Endodermal cell (in vitro differentiated cells): ENCODE measurements around the gene USP38. TPM values are rescaled to one million over a fixed set of nuclear protein-coding genes. Genes with fewer than 3 reads are reported as not detected.

Experiments
- DNase-seq: peaks from one replicate; pipeline ENCODE4 v3.0.0-alpha.2; 2017
- H3K27ac ChIP-seq: 2 replicates; pipeline ENCODE4 v1.5.1; 2013; ENCODE audit warnings: mild to moderate bottlenecking, low read depth, low read length, moderate library complexity
- H3K27me3 ChIP-seq: 2 replicates; pipeline ENCODE4 v1.6.1; 2013; ENCODE audit warnings: mild to moderate bottlenecking, low read length, moderate library complexity; ENCODE audit not compliant: insufficient read depth, control insufficient read depth, poor library complexity, severe bottlenecking
- H3K36me3 ChIP-seq: 2 replicates; pipeline ENCODE4 v1.7.0; 2013; ENCODE audit warnings: mild to moderate bottlenecking, low read length, moderate library complexity; ENCODE audit not compliant: control insufficient read depth, insufficient read depth
- H3K4me1 ChIP-seq: one replicate; pipeline ENCODE4 v1.7.0; 2013; ENCODE audit warnings: low read length; ENCODE audit not compliant: control insufficient read depth, insufficient read depth
- H3K4me3 ChIP-seq: 2 replicates; pipeline ENCODE4 v1.5.1; 2013; ENCODE audit warnings: mild to moderate bottlenecking, low read length, moderate library complexity
- H3K9ac ChIP-seq: 2 replicates; pipeline ENCODE4 v1.6.1; 2013; ENCODE audit warnings: mild to moderate bottlenecking, low read length, moderate library complexity; ENCODE audit not compliant: poor library complexity, severe bottlenecking; ENCODE audit errors: extremely low read depth
- H3K9me3 ChIP-seq: 2 replicates; pipeline ENCODE4 v1.6.1; 2013; ENCODE audit warnings: mild to moderate bottlenecking, low read length, moderate library complexity; ENCODE audit not compliant: control insufficient read depth
- H3K27ac Mint-ChIP-seq: 2 replicates; pipeline ENCODE4 v1.8.0; 2020; ENCODE audit warnings: mixed read lengths
- H3K27me3 Mint-ChIP-seq: 2 replicates; pipeline ENCODE4 v1.8.0; 2021; ENCODE audit warnings: mild to moderate bottlenecking, mixed read lengths; ENCODE audit not compliant: insufficient read depth
- H3K36me3 Mint-ChIP-seq: 2 replicates; pipeline ENCODE4 v1.8.0; 2020; ENCODE audit warnings: low read depth, mixed read lengths
- H3K4me1 Mint-ChIP-seq: 2 replicates; pipeline ENCODE4 v1.8.0; 2020; ENCODE audit warnings: mixed read lengths
- H3K4me3 Mint-ChIP-seq: 2 replicates; pipeline ENCODE4 v1.8.0; 2020; ENCODE audit warnings: mild to moderate bottlenecking, moderate library complexity, mixed read lengths
- H3K9me3 Mint-ChIP-seq: 2 replicates; pipeline ENCODE4 v1.8.0; 2020; ENCODE audit warnings: mild to moderate bottlenecking, mixed read lengths
- WGBS, 2 experiments: methylation state at CpG; one replicate each; pipeline versions ENCODE4 v1.1.5 to v1.1.7; 2013; ENCODE audit warnings: missing lambda C conversion rate in 2 of 2, mixed read lengths in 1 of 2; ENCODE audit not compliant: insufficient coverage in 1 of 2, insufficient read length in 1 of 2; 5-methylcytosine and 5-hydroxymethylcytosine counted together
- total RNA-seq, 2 donors: library from RNA; stranded (reverse); fragmentation: NEBNext Ultra II Directional in 1 of 2; extraction: Animal tissue kit (Norgen Biotek cat#: 25700) in 1 of 2; gene quantifications; 2 replicates in 1 of 2; 3 replicates in 1 of 2; pipeline ENCODE4 v1.2.1, GENCODE V29; 2021
- TF ChIP-seq, protein P1 (sequence below): fragments of 200-600 bp; sonication (generic); conservative IDR thresholded peaks from 2 replicates; pipeline ENCODE4 v1.5.0; 2021; ENCODE audit warnings: antibody characterized with exemption, mild to moderate bottlenecking

USP38 gene
- total RNA-seq, 2 donors from 2014 or later: 15.6 to 15.7 TPM

DNA sequence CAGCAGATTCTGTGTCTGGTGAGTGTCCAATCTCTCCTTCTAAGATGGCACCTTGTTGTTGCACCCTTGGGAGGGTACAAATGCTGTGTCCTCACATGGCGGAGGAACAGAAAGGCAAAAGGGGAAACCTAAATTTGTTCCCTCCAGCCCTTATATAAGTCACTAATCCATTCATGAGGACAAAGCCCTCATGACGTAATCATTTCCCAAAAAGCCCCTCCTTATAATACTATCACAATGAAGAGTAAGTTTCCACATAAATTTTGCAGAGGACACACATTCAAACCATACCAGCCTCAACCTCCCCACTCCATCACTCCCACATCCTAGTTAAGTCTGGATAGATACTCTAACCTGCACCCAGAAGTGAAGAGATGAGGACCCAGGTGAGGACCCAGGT, 63.1 kb downstream of the USP38 start:
- H3K36me3 ChIP-seq: no peaks in the 10 kb centered on the region
- 92 to 100% methylated on average over 1 to 2 of the region's 2 CpGs for WGBS, 2 experiments
- no peak overlapping the region for H3K4me3 ChIP-seq
- no peaks in the 10 kb centered on the region for H3K9me3 ChIP-seq
- H3K27ac ChIP-seq: no peak overlapping the region
- H3K4me1 ChIP-seq: no peaks in the 10 kb centered on the region
- TF ChIP-seq, protein P1, sequence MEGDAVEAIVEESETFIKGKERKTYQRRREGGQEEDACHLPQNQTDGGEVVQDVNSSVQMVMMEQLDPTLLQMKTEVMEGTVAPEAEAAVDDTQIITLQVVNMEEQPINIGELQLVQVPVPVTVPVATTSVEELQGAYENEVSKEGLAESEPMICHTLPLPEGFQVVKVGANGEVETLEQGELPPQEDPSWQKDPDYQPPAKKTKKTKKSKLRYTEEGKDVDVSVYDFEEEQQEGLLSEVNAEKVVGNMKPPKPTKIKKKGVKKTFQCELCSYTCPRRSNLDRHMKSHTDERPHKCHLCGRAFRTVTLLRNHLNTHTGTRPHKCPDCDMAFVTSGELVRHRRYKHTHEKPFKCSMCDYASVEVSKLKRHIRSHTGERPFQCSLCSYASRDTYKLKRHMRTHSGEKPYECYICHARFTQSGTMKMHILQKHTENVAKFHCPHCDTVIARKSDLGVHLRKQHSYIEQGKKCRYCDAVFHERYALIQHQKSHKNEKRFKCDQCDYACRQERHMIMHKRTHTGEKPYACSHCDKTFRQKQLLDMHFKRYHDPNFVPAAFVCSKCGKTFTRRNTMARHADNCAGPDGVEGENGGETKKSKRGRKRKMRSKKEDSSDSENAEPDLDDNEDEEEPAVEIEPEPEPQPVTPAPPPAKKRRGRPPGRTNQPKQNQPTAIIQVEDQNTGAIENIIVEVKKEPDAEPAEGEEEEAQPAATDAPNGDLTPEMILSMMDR: no peak
- H3K4me3 Mint-ChIP-seq: no peak overlapping the region
- H3K36me3 Mint-ChIP-seq: no peaks in the 10 kb centered on the region
- DNase-seq: no peak
- H3K27ac Mint-ChIP-seq: no peak overlapping the region
- no peaks in the 10 kb centered on the region for H3K27me3 ChIP-seq
- H3K9me3 Mint-ChIP-seq: no peaks in the 10 kb centered on the region
- no peak overlapping the region for H3K9ac ChIP-seq
- peaks cover 5% of the 10 kb centered on the region for H3K4me1 Mint-ChIP-seq
- H3K27me3 Mint-ChIP-seq: no peaks in the 10 kb centered on the region

DNA sequence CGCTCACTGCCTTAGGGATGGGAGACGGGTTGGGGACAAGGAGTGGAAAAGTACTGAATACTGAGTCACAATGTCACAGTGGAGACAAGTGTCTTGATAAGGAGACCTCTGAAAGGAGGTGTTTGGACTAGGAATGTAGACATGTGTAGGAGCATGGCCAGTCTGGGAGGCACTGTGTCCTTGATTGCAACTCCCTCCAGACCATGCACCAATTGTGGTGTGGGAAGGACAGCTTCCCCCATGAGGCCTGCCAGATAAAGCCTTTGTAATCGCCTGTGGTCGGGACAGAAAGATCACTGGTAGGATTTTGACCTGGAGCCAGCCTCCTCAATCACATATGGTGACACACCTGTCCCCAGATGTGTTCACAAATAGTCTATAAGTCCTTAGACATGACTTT, 64.1 kb downstream of the USP38 start:
- Mint-ChIP-seq H3K27me3 (no peaks in the 10 kb centered on the region), H3K4me1 (peaks cover 5% of the 10 kb centered on the region), H3K9me3 (no peaks in the 10 kb centered on the region), H3K36me3 (no peaks in the 10 kb centered on the region), H3K4me3 (no peak overlapping the region), H3K27ac (no peak overlapping the region)
- DNase-seq: no peak
- Histone ChIP-seq H3K9me3 (no peaks in the 10 kb centered on the region), H3K4me1 (no peaks in the 10 kb centered on the region), H3K36me3 (no peaks in the 10 kb centered on the region), H3K4me3 (no peak overlapping the region), H3K27me3 (no peaks in the 10 kb centered on the region), H3K27ac (no peak overlapping the region), H3K9ac (no peak overlapping the region)
- 88 to 94% methylated on average over 2 to 4 of the region's 4 CpGs for WGBS, 2 experiments
- TF ChIP-seq, protein P1: no peak

DNA sequence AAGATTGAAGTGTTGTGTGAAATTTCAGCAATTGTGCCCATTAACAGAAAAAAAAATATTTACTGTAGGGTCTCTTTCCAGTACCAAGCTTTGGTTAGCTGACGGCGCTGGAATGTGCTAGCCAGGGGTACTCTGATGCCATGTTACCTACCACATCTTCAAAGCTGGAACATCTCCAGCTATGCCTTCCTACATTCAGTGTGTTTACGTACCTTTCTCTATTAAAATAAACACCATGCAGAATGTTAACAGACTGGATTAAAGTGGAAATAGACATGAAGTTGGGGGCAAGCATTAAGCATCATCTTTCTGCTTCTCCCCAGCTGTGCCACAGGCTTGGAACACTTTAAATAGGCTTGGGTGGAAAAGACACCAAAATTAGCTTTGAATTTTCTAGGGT, 65.9 kb downstream of the USP38 start:
- H3K9me3 Mint-ChIP-seq: no peaks in the 10 kb centered on the region
- Histone ChIP-seq H3K4me3 (no peak overlapping the region), H3K9me3 (no peaks in the 10 kb centered on the region), H3K27me3 (no peaks in the 10 kb centered on the region), H3K4me1 (no peaks in the 10 kb centered on the region), H3K36me3 (no peaks in the 10 kb centered on the region), H3K9ac (no peak overlapping the region), H3K27ac (no peak overlapping the region)
- WGBS, 2 experiments: 89 to 100% methylated on average over 2 to 3 of the region's 3 CpGs
- H3K36me3 Mint-ChIP-seq: no peaks in the 10 kb centered on the region
- H3K4me3 Mint-ChIP-seq: no peak overlapping the region
- H3K27me3 Mint-ChIP-seq: no peaks in the 10 kb centered on the region
- no peak for DNase-seq
- H3K4me1 Mint-ChIP-seq: peaks cover 5% of the 10 kb centered on the region
- TF ChIP-seq, protein P1: no peak
- H3K27ac Mint-ChIP-seq: no peak overlapping the region
